Measurements from ENCODE around the gene FOXK1.

FOXK1 gene

GRCh38 chr7:4816419-4817080 lies 134.5 kb downstream of the FOXK1 start:
- no peaks in the 10 kb centered on the region for H3K9me3 ChIP-seq (ENCODE audit: insufficient read depth, low read length)
- H3K79me2 ChIP-seq (ENCODE audit: low read length) = no peaks in the 10 kb centered on the region
- H3K4me2 ChIP-seq (ENCODE audit: low read length) = no peak overlapping the region
- H3K27ac ChIP-seq (ENCODE audit: low read length) = no peak overlapping the region
- no peak overlapping the region for H3K4me3 ChIP-seq (ENCODE audit: low read length)
- no peaks in the 10 kb centered on the region for H4K20me1 ChIP-seq (ENCODE audit: insufficient read depth, low read length)
- no peaks in the 10 kb centered on the region for H3K36me3 ChIP-seq (replicated peaks; ENCODE audit: low read depth, low read length)
- no peak overlapping the region for H2AFZ ChIP-seq (ENCODE audit: low read depth, low read length)
- no peaks in the 10 kb centered on the region for H3K27me3 ChIP-seq (ENCODE audit: low read depth, low read length)
- no peaks in the 10 kb centered on the region for H3K4me1 ChIP-seq (ENCODE audit: low read length)
- H3K9ac ChIP-seq (ENCODE audit: low read length) = no peak overlapping the region
- TF ChIP-seq EZH2phosphoT487 (IDR thresholded peaks at IDR 0.05; ENCODE audit: low read depth) = no peak
- TF ChIP-seq CTCF (IDR thresholded peaks at IDR 0.05; ENCODE audit: low read depth, low read length) = no peak

GRCh38 chr7:4817178-4817901 lies 135.2 kb downstream of the FOXK1 start:
- H3K79me2 ChIP-seq (ENCODE audit: low read length) = no peaks in the 10 kb centered on the region
- H3K27ac ChIP-seq (ENCODE audit: low read length) = no peak overlapping the region
- H2AFZ ChIP-seq (ENCODE audit: low read depth, low read length) = no peak overlapping the region
- no peaks in the 10 kb centered on the region for H3K27me3 ChIP-seq (ENCODE audit: low read depth, low read length)
- no peaks in the 10 kb centered on the region for H4K20me1 ChIP-seq (ENCODE audit: insufficient read depth, low read length)
- no peaks in the 10 kb centered on the region for H3K9me3 ChIP-seq (ENCODE audit: insufficient read depth, low read length)
- no peak for TF ChIP-seq CTCF (IDR thresholded peaks at IDR 0.05; ENCODE audit: low read depth, low read length)
- no peak for TF ChIP-seq EZH2phosphoT487 (IDR thresholded peaks at IDR 0.05; ENCODE audit: low read depth)
- H3K4me2 ChIP-seq (ENCODE audit: low read length) = no peak overlapping the region
- no peaks in the 10 kb centered on the region for H3K36me3 ChIP-seq (replicated peaks; ENCODE audit: low read depth, low read length)
- no peak overlapping the region for H3K9ac ChIP-seq (ENCODE audit: low read length)
- no peaks in the 10 kb centered on the region for H3K4me1 ChIP-seq (ENCODE audit: low read length)
- H3K4me3 ChIP-seq (ENCODE audit: low read length) = no peak overlapping the region

GRCh38 chr7:4818000-4818794 lies 136.1 kb downstream of the FOXK1 start:
- Histone ChIP-seq H3K4me1 (ENCODE audit: low read length) (no peaks in the 10 kb centered on the region), H2AFZ (ENCODE audit: low read depth, low read length) (no peak overlapping the region), H3K36me3 (replicated peaks; ENCODE audit: low read depth, low read length) (no peaks in the 10 kb centered on the region), H3K27me3 (ENCODE audit: low read depth, low read length) (no peaks in the 10 kb centered on the region), H3K4me2 (ENCODE audit: low read length) (no peak overlapping the region), H3K9me3 (ENCODE audit: insufficient read depth, low read length) (no peaks in the 10 kb centered on the region), H3K27ac (ENCODE audit: low read length) (no peak overlapping the region), H3K4me3 (ENCODE audit: low read length) (no peak overlapping the region), H3K79me2 (ENCODE audit: low read length) (no peaks in the 10 kb centered on the region), H4K20me1 (ENCODE audit: insufficient read depth, low read length) (no peaks in the 10 kb centered on the region), H3K9ac (ENCODE audit: low read length) (no peak overlapping the region)
- TF ChIP-seq EZH2phosphoT487 (IDR thresholded peaks at IDR 0.05; ENCODE audit: low read depth) (no peak), CTCF (IDR thresholded peaks at IDR 0.05; ENCODE audit: low read depth, low read length) (no peak)
